HG02840 (cell line): ENCODE measurements around the gene PDE8A.
"Not testable (repeated sequence)": the region's sequence is repeated elsewhere in the genome, so short reads cannot be mapped to it uniquely, and the experiment has no call there.

Experiments
- ATAC-seq: cut with Tn5 transposase; IDR thresholded peaks from one replicate; pipeline ENCODE4 v1.9.1; 2021; ENCODE audit warnings: mild to moderate bottlenecking, moderate library complexity, moderate number of reproducible peaks; ENCODE audit not compliant: unreplicated experiment, low FRiP score

The PDE8A gene

DNA sequence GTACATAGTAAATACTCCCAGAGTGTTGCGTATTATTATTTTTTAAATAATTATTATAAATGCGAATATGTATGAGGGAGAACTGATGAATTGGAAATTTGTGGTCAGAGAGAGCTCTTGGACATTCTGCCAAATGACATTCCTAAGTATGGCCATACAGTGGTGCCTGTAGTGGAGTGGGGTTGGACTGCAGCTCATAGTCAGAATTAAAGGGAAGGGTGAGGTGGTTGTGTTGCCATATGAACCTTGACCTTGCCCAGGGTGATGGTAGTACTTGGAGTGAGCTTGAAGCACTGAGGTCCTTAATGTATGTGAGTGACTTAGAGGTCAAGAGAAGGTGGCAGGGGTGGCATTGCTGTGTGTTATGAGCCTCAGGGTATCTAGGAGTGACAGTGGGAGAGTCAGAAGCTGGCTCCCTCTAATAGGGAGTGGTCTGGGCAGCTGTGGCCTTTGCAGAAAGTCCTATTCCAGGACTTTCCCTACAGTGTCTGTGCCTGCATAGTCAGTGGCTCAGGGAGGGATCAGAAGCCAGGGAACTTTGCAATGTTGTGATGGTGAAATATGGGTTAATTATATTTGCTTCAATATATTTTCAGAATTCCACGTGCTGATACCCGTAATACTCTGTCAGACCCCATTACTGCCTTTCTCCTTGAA lies 26.2 kb downstream of the PDE8A start:
- ATAC-seq, result no peak

DNA sequence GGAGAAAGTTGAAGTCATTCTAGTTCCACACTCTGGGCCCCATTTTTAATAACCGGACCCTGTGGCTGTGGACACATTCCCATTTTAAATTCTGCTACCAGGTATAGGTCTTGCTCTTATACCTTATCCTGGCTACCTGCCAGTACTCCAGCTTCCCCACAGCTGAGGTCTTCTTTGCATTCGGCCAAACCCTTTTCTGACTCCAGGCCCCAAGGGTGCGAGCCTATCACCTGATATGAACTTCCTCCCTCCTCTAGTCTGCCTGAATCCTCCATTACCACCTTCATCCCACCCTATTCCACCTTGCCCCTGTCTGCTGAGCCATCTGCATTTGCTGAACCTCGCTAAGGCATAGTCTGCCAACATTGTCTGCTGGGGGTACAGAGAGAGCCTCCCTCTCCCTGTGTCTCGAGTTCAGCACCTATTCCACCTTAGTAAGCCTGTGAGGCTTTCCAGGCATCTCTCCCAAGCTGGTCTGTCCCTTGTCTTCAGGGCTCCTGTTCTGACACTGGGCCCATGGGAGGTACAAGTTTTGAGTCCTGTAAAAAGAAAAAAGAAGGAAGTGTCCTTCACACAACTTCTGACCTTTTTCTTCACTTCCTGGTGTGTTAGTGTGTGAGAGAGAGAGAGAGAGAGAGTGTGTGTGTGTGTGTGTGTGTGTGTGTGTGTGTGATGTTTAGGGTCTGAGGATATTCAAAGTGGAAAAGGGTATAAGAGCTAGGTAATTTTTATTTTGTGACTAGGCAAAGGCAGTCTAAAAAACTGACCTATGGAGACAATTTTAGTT lies 27.0 kb downstream of the PDE8A start:
- ATAC-seq, result no peak

DNA sequence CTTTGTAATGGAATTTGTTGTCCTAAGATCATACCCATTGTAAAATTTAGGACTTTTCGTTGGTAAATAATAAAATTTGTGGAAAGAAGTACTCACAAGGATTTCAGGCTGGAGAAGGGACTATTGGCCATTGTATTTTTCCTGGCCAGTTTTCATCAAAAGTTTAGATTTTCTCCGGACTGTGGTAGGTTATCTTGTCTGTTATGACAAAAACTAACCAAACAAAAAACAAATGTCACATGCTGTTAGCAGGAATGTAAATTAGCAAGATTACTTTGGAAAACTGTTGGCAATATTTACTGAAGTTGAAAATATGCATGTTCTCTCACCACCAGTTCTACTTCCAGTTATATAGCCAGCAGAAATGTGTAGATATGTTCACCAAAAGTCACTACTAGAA lies 27.8 kb downstream of the PDE8A start:
- ATAC-seq, result no peak

DNA sequence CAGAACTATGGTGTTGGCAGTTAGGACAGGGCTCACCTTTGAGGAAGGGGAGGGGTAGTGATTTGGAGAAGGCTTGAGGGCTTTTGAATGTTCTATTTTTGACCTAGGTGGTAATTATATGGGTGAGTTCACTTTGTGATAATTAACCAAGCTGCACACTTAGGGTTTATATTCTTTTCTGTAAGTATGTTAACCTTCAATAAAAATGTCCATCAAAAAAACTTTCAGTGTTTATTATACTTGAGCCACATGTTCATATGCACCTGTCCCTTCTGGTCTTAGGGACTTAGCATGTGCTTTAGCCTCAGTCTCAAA lies 28.4 kb downstream of the PDE8A start:
- ATAC-seq, result no peak

DNA sequence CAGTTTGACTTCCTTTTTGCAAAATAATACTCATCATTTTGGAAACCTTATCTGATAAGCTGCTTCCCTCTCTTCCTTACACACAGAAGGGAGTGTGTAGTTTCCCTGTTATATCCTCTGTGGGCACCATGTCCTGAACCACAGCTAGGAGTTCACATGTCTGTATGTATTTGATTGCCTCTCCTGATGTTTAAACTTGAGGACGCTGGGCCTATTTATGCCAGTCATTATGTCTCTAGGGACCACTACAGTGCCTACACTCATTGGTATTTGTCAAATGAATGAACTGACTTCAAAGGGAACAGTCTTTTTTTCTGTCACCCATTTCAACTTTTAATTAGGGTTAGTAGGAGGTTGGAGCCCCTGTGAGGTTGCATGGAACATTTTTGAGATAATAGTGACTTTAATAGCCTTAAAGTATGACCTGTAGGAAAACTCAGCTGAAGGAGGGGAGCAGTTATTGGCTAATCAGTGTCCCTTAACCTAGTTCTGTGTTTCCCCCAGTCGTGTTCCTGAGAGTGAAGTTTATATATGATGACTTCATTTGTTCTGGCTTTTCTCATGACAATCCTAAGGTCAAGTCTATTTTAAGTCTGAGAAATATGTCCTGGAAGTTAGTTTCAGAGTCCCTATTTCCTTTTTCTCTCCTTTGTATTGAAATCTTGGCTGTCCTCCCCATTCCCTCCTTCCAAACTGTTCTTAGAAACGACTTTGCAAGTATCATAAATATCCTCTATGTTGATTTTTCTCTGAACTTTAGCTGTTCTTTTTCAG lies 28.9 kb downstream of the PDE8A start:
- no peak for ATAC-seq

DNA sequence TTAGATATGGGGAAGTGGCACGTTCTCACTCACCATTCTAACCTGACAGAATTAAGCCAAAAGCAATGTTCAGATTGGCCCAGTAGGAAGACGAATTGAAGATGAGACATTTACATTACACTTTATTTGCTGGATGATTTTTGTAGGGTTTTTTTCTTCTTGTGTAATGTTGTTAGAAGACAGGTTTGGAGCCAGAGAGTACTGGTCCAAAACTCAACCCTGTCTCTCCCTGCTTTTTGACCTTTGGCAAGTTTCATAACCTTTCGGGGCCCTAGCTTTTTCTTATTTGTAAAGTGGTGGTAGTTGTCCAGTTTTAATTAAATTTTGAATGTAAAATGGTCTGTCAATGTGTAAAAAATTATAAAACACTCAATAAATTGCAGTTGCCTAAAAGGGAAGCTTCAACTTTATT lies 29.5 kb downstream of the PDE8A start:
- ATAC-seq, result no peak

DNA sequence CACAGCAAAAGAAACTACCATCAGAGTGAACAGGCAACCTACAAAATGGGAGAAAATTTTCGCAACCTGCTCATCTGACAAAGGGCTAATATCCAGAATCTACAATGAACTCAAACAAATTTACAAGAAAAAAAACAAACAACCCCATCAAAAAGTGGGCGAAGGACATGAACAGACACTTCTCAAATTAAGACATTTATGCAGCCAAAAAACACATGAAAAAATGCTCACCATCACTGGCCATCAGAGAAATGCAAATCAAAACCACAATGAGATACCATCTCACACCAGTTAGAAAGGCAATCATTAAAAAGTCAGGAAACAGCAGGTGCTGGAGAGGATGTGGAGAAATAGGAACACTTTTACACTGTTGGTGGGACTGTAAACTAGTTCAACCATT lies 30.1 kb downstream of the PDE8A start:
- ATAC-seq, result not testable (repeated sequence)

DNA sequence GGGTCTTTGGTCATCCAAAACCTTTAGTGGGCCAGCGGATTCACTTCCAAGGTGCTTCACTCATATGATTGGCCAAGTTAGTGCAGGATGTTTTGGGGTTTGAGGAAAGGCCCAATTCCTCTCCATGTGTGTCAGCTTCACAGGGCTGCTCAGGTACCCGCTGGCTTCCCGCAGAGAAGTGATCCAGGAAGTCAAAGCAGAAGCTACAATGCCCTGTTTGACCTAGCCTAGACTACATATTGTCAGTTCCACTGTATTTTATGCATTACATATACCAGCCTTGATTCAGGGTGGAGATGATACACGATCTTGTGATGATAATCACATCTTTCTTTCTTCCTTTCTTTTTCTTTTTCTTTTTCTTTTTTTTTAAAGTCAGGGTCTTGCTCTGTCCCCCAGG lies 32.1 kb downstream of the PDE8A start:
- no peak for ATAC-seq

DNA sequence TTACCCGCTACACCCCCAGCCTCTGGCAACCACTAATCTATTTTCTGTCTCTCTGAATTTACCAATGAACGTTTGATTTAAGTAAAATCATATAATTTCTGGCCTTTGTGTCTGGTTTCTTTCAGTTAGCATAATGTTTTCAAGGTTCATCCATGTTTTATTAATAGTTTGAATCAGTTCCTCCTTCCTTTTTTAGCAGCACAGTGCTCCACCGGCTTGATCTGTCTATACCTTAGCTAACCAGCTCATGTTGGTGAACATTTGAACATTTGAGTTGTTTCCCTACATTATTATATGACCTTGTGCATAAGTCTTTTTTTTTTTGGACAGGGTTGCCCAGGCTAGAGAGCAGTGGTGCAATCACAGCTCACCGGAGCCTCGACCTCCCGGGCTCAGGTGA lies 33.3 kb downstream of the PDE8A start:
- no peak for ATAC-seq

DNA sequence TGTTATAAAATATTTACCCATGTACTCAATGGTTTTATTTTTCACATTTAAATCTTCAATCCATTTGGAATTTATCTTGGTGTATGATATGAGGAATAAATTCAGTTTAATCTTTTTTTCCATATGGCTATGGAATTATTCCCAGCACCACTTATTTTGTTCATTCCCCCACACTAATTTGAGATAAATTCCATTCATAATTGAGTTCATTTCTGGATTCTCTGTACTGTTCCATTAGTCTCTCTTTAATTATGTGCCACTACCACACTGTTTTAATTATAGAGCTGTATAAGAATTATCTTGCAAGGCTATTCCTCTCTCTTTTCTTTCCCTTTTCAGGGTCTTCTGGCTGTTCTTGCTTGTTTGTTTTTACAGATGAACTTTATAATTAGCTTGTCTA lies 34.6 kb downstream of the PDE8A start:
- ATAC-seq, result no peak

DNA sequence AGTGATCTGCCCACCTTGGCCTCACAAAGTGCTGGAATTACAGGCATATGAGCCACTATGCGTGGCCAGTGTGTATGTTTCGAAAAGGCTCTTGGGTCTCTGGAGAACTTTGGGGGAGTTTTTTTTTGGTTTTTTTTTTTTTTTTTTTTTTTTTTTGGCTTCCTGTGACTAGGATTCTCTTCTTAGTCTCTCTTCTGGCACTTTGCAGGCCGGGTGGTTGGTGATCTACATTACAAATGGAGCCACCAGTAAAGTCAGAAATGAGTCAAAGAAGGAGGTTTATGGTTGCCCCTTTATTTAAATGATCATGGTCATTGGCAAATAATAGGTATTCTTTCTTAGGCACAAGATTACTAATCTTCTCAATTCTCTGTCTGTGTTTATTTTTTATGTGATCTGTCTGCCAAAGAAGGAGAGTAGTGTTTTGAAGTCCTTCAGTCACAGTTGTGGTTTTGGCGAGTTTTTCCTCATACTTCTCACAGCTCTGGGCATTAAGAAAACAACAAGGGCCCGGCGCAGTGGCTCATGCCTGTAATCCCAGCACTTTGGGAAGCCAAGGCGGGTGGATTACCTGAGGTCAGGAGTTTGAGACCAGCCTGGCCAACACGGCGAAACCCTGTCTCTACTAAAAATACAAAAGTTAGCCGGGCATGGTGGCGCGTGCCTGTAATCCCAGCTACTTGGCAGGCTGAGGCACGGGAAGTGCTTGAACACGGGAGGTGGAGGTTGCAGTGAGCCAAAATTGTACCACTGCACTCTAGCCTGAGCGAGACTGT lies 38.3 kb downstream of the PDE8A start:
- ATAC-seq, result no peak

DNA sequence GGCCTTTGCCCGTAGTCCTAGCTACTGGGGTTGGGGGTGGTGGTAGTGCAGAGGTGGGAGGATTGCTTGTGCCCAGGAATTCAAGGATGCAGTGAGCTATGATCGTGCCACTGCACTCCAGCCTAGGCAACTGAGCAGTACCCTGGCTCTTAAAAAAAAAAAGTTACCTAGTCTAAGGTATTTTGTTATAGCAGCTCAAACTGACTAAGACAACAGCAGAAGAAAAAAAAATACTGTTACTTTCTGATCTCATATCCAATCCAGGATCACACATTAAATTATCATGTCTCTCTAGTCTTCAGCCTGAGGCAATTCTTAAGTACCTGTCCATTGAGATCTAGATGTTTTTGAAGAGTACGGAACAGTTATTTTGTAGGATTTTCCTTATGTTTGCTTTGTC lies 39.8 kb downstream of the PDE8A start:
- no peak for ATAC-seq

DNA sequence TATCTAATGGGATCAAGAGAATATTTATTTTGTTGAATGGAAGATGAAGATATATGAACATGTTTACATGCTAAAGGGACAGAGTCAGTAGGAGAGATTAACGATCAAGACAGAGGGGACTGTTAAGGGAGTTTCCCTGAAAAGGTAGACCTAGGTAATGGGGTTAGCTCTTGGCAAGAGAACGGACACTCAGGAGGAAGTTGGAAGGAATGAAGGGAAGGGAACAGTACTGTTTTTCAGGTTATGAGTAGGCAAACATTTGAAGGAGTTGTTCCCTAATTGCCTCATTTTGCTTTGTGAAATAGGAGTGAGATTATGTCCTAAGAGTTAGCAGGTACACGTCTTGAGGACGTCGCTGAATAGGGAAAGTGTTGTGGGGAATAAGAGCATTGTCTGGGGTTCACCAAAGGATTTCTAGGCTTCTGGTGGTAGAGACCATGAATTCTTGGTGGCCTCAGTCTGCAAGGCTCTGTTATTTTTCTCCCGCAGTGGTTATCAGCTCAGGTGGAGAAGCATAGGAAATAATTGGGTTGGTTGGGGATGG lies 41.3 kb downstream of the PDE8A start:
- ATAC-seq, result no peak

DNA sequence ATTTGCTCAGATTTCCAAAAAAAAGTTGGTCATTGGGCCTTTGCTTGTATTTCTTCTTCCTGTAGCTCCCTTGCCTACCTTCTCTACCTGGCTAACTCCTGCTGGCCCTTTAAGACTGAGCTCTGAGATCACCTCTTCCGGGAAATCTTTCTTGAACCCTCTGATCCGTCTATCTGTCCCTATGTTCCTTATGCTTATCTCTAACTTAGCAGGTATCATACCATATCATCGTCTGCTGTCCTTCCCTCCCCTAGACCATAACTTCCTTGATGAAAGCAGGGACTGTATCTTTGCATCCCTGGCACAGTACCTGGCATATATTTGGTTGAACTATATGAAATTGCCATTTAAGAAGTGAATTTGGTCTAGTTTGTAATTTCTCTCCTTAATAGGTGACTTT lies 42.3 kb downstream of the PDE8A start:
- no peak for ATAC-seq

DNA sequence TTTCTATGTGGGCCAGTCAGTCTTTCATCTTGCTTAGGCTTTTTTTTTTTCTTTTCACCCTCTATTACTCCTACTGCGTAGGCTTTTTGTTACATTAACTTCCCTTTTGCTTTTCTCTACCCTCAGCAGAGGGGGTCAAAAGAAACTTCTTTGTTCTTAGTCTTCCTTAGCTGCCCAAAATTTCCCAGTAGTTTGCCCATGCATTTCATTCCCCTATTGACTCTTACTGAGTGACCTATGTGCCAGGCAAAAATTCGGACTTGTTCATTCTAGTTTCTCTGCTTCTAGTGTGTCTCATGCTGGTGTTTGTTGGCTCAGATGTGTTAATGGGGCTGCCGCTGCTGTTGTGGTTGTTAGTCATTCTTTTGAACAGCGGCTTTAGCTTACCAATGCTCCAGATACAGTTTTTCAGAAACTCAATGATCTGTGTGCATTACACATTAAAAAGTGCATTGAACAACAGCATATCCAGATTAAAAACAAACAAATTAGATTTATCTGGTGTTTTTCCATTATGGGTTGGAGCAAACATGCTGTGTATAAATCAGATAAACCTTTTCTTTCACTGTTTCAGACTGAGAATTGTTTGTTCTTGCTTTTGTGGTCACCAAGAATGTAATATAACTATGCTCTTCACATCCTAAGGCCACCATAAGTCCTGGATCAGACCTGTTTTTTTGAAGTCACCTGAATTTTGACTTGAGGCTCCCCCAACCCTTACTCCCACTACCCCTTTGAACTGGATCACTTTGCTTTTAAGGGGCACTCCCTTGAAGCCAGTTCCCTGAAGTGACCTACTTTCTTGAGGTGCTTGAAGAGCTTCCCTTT lies 43.1 kb downstream of the PDE8A start:
- ATAC-seq, result no peak

DNA sequence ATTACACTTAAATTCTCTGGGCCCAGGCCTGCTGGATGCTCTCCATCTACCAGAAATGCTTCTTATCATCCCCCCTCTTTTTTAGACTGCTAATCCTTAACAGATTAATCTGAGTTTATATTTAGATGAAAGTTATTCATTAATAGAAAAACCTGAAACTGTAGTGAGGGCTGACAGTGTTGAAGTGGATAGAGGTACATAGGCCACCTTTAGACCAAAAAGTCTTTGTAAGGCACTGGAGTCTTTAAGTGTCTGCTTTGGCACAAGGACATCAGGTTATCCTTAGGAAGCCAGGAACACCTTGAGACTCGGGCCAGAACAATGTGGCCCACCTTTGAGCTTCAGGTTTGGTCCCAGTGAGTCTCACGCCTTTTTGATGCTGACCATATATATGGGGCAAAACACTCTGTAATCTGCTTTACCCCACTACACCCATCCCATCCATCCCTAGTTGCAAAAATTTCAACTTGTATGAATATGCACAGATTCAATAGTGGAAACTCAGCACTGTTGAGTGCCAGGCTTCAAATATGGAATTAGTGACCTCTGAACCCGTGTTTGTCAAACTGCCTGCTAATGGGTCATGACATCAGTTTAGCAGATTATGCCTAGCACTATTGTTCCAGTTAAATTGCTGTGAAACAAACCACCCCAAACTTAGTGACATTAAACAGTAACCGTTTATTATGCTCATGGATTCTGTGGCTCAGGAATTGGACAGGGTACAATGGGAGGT lies 44.0 kb downstream of the PDE8A start:
- ATAC-seq, result no peak

DNA sequence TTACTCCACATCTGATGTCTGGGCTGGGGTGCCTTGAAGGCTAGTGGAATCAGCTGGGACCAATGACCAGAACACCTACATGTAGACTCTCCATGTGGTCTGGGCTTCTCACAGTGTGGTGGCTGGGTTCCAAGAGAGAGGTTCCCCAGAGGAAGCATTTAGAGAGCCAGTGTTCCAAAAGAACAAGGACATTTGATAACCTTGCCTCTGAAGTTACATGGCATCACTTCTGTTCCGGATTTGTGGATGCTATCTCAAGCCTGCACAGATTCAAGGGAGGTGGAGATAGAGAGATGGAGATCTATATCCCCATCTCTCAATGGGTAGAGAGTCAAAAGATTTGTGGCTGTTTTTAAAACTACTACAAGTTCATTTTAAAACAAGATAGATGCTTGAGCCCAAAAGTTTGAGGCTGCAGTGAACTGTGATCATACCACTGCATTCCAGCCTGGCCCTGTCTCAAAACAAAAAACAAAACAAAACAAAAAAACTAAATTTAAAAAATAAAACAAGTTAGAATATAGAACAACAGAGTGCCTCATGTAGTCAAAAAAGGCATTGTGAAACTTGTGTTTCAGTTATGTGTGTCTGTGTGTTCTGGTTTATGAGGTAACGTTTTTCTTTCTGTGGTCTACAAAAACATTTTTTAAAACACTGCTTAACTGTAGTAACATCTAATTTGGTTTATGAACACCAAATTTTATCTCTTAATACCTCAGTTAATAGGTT lies 44.8 kb downstream of the PDE8A start:
- ATAC-seq, result no peak

DNA sequence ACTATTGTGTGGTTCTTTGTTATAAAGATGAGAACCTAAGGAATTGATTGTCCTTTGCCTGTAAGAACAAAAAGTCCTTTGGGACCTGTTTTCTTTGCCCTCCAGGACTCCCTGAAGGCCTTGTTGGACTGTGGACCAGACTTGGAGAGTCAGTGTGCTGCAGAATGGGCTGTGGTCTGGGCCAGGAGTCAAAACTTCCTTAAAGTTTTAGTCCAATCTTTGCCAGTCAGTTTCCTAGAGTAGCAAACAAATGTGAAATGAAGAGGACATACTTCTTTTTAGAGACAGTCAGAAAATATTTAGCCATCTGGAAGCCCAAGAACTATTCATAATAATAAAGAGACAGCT lies 45.4 kb downstream of the PDE8A start:
- ATAC-seq, result no peak

DNA sequence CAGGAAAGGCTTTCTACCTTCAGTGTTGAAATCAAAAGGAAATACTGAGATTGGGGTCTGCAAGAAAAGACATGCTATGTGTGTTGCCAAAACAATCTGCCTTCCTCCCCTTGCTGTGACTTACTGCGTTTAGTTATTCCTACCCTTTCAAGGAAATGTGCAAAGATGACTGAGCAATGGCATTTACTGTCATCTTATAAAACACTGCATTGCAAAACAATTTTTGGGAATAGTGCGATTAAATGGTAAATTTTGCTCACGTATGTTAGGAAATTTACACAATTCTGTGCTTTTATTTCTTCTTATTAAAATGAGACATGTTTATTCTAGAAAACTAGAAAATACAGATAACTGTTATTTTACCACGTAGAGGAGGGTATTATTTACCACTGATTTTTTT lies 45.8 kb downstream of the PDE8A start:
- ATAC-seq, result no peak
